GM18507 (cell line): ENCODE results near the gene CCDC83.
"Not testable (repeated sequence)": the region's sequence is repeated elsewhere in the genome, so short reads cannot be mapped to it uniquely, and the experiment has no call there.

Experiments
- DNase-seq: peaks from one replicate; pipeline ENCODE4 v3.0.0; 2011; ENCODE audit warnings: low read depth; ENCODE audit not compliant: insufficient read length; ENCODE audit errors: extremely low spot score
- FAIRE-seq: peaks from 2 replicates; lab custom pipeline; 2011; peaks lifted over from hg19 to GRCh38; lab: Jason Lieb, UNC

The CCDC83 gene

GRCh38 chr11:85831050-85831449 is 24.1 kb upstream of the CCDC83 start:
- FAIRE-seq: no peak
- DNase-seq: no peak

GRCh38 chr11:85835263-85835662 is 19.9 kb upstream of the CCDC83 start:
- no peak for DNase-seq
- no peak for FAIRE-seq

- FAIRE-seq: no peak
- DNase-seq: no peak
Observed at GRCh38 chr11:85835729-85836128, 19.5 kb upstream of the CCDC83 start.

- not testable (repeated sequence) for DNase-seq, FAIRE-seq
Observed at GRCh38 chr11:85840932-85841331, 14.3 kb upstream of the CCDC83 start.

- DNase-seq: no peak
- no peak for FAIRE-seq
Observed at GRCh38 chr11:85843929-85844328, 11.3 kb upstream of the CCDC83 start.

- FAIRE-seq: no peak
- DNase-seq: no peak
Observed at GRCh38 chr11:85844439-85845123, 10.6 kb upstream of the CCDC83 start.

GRCh38 chr11:85845124-85845631 is 10.0 kb upstream of the CCDC83 start:
- no peak for DNase-seq
- no peak for FAIRE-seq

GRCh38 chr11:85847436-85847835 is 7.7 kb upstream of the CCDC83 start:
- DNase-seq (no peak), FAIRE-seq (no peak)

GRCh38 chr11:85848006-85848405 is 7.2 kb upstream of the CCDC83 start:
- DNase-seq (no peak), FAIRE-seq (no peak)

GRCh38 chr11:85848556-85848955 is 6.6 kb upstream of the CCDC83 start:
- no peak for FAIRE-seq
- DNase-seq: no peak

GRCh38 chr11:85852754-85853153 is 2.4 kb upstream of the CCDC83 start:
- not testable (repeated sequence) for FAIRE-seq, DNase-seq

- not testable (repeated sequence) for FAIRE-seq
Observed at GRCh38 chr11:85853541-85853940, 1.6 kb upstream of the CCDC83 start.

GRCh38 chr11:85854212-85854556 is 999 bp upstream of the CCDC83 start:
- FAIRE-seq (no peak), DNase-seq (no peak)

More at GRCh38 chr11:85853541-85853940, 1.6 kb upstream of the CCDC83 start:
- not testable (repeated sequence) for DNase-seq

GRCh38 chr11:85854557-85855340 is 434 bp upstream of the CCDC83 start:
- FAIRE-seq: peak; percentile 89
- DNase-seq: peak; percentile 92

GRCh38 chr11:85857098-85857497 is 1.9 kb downstream of the CCDC83 start:
- DNase-seq: no peak
- no peak for FAIRE-seq

GRCh38 chr11:85859541-85859940 is 4.4 kb downstream of the CCDC83 start:
- not testable (repeated sequence) for FAIRE-seq

GRCh38 chr11:85863855-85864254 is 8.7 kb downstream of the CCDC83 start:
- no peak for DNase-seq
- FAIRE-seq: no peak

More at GRCh38 chr11:85859541-85859940, 4.4 kb downstream of the CCDC83 start:
- not testable (repeated sequence) for DNase-seq

- DNase-seq: no peak
- no peak for FAIRE-seq
Observed at GRCh38 chr11:85866137-85866827, 11.1 kb downstream of the CCDC83 start.

- DNase-seq (no peak), FAIRE-seq (no peak)
Observed at GRCh38 chr11:85867751-85868150, 12.6 kb downstream of the CCDC83 start.

GRCh38 chr11:85869781-85870180 is 14.6 kb downstream of the CCDC83 start:
- FAIRE-seq (no peak), DNase-seq (no peak)
